HG03108 (cell line): ENCODE data around the gene LRRC31.

Source experiments
- ATAC-seq: cut with Tn5 transposase; IDR thresholded peaks from one replicate; pipeline ENCODE4 v1.9.1; 2021; ENCODE audit warnings: moderate library complexity; ENCODE audit not compliant: unreplicated experiment

LRRC31 gene

GRCh38 chr3:169869484-169870220, at the start of gene LRRC31:
TSS of gene LRRC31 (minus strand) at chr3:169869935. CDS start at chr3:169869807, 128 bp downstream.
- ATAC-seq, result no peak

- no peak for ATAC-seq
Observed at GRCh38 chr3:169914321-169914720, 44.6 kb upstream of the LRRC31 start.

GRCh38 chr3:169913323-169913722, 43.6 kb upstream of the LRRC31 start:
- no peak for ATAC-seq

- no peak for ATAC-seq
Observed at GRCh38 chr3:169911272-169911671, 41.5 kb upstream of the LRRC31 start, which contains the start of gene SAMD7. TSS of gene SAMD7 (plus strand) at chr3:169911572. CDS start at chr3:169919499, 7,927 bp downstream.

GRCh38 chr3:169907944-169908343, 38.2 kb upstream of the LRRC31 start:
- no peak for ATAC-seq

- no peak for ATAC-seq
Observed at GRCh38 chr3:169907476-169907875, 37.7 kb upstream of the LRRC31 start.

- ATAC-seq, result no peak
Observed at GRCh38 chr3:169905404-169905803, 35.7 kb upstream of the LRRC31 start.

GRCh38 chr3:169901453-169901852, 31.7 kb upstream of the LRRC31 start:
- no peak for ATAC-seq

GRCh38 chr3:169897284-169897683, 27.5 kb upstream of the LRRC31 start:
- ATAC-seq, result no peak

- ATAC-seq, result no peak
Observed at GRCh38 chr3:169895072-169895471, 25.3 kb upstream of the LRRC31 start.

GRCh38 chr3:169894110-169894509, 24.4 kb upstream of the LRRC31 start:
- ATAC-seq, result no peak

- ATAC-seq, result no peak
Observed at GRCh38 chr3:169891886-169892285, 22.2 kb upstream of the LRRC31 start.

- no peak for ATAC-seq
Observed at GRCh38 chr3:169886671-169887070, 16.9 kb upstream of the LRRC31 start.

GRCh38 chr3:169880576-169881250, 11.0 kb upstream of the LRRC31 start:
- no peak for ATAC-seq

- no peak for ATAC-seq
Observed at GRCh38 chr3:169879845-169880575, 10.3 kb upstream of the LRRC31 start.

GRCh38 chr3:169879013-169879557, 9.3 kb upstream of the LRRC31 start:
- no peak for ATAC-seq

- ATAC-seq, result no peak
Observed at GRCh38 chr3:169871129-169871886, 1.6 kb upstream of the LRRC31 start.

GRCh38 chr3:169868369-169868768, 1.4 kb downstream of the LRRC31 start:
- ATAC-seq, result no peak

GRCh38 chr3:169867584-169868210, 2.0 kb downstream of the LRRC31 start:
- ATAC-seq, result no peak

GRCh38 chr3:169865176-169865767, 4.5 kb downstream of the LRRC31 start:
- ATAC-seq, result no peak
